Measurements from ENCODE around the gene THAP8. TPM values are rescaled to one million over a fixed set of nuclear protein-coding genes. Genes with fewer than 3 reads are reported as not detected.

THAP8 gene
- total RNA-seq, 1 donor from 2014 or later: 9.4 TPM

DNA sequence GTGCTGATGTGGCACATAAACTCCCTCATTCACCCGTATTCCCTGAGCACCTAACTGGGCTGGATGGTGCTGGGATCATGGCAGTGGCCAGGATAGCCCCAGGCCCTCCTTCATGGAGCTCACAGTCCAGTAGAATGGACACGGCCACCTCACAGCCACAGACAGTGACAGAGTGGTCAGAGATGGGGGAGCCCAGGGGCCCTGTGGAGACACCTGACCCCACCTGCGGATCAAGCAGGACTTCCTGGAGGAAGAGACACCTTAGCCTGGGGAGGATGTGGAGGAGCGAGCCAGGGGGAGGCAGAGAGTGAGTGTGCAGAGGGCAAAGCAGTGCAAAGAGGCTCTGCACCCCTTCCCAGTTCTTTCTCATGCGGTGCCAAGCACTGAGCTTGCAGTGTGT lies 35.8 kb upstream of the THAP8 start:
- TF ChIP-seq, protein P1, sequence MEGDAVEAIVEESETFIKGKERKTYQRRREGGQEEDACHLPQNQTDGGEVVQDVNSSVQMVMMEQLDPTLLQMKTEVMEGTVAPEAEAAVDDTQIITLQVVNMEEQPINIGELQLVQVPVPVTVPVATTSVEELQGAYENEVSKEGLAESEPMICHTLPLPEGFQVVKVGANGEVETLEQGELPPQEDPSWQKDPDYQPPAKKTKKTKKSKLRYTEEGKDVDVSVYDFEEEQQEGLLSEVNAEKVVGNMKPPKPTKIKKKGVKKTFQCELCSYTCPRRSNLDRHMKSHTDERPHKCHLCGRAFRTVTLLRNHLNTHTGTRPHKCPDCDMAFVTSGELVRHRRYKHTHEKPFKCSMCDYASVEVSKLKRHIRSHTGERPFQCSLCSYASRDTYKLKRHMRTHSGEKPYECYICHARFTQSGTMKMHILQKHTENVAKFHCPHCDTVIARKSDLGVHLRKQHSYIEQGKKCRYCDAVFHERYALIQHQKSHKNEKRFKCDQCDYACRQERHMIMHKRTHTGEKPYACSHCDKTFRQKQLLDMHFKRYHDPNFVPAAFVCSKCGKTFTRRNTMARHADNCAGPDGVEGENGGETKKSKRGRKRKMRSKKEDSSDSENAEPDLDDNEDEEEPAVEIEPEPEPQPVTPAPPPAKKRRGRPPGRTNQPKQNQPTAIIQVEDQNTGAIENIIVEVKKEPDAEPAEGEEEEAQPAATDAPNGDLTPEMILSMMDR (conservative IDR thresholded peaks at IDR 0.05): no peak
- H3K9me3 Mint-ChIP-seq: no peaks in the 10 kb centered on the region
- no peak for DNase-seq (ENCODE audit: low read depth, low spot score)
- H3K27me3 Mint-ChIP-seq (ENCODE audit: low read depth): no peaks in the 10 kb centered on the region
- H3K27ac Mint-ChIP-seq (ENCODE audit: unreplicated experiment): no peak overlapping the region
- no peak overlapping the region for H3K4me3 Mint-ChIP-seq
- H3K4me1 Mint-ChIP-seq: no peaks in the 10 kb centered on the region
- peaks cover 9% of the 10 kb centered on the region for H3K36me3 Mint-ChIP-seq (ENCODE audit: low read depth)

DNA sequence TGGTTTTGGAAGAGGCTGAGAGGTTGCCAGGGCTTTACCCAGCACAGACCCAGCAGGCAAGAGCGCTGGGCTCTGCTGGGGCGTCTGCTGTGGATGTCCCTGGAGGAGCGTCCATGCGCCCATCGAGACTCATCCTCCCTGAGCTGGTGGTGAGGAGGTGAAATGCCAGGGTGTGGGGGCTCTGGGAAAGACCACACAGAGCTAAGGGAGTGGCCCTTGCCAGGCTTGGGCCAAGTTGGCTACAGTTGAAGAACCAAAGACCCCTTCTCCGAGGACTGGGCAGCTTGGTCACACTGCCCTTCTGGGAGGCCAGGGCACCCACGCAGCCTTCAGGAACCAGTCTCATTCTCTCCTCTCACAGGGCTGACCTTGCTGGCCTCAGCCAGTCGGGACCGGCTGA lies 32.2 kb upstream of the THAP8 start:
- peaks cover 12% of the 10 kb centered on the region for H3K36me3 Mint-ChIP-seq (ENCODE audit: low read depth)
- H3K4me1 Mint-ChIP-seq: no peaks in the 10 kb centered on the region
- no peaks in the 10 kb centered on the region for H3K9me3 Mint-ChIP-seq
- no peak overlapping the region for H3K27ac Mint-ChIP-seq (ENCODE audit: unreplicated experiment)
- TF ChIP-seq, protein P1 (conservative IDR thresholded peaks at IDR 0.05): no peak
- DNase-seq (ENCODE audit: low read depth, low spot score): no peak
- H3K4me3 Mint-ChIP-seq: no peak overlapping the region
- no peaks in the 10 kb centered on the region for H3K27me3 Mint-ChIP-seq (ENCODE audit: low read depth)

DNA sequence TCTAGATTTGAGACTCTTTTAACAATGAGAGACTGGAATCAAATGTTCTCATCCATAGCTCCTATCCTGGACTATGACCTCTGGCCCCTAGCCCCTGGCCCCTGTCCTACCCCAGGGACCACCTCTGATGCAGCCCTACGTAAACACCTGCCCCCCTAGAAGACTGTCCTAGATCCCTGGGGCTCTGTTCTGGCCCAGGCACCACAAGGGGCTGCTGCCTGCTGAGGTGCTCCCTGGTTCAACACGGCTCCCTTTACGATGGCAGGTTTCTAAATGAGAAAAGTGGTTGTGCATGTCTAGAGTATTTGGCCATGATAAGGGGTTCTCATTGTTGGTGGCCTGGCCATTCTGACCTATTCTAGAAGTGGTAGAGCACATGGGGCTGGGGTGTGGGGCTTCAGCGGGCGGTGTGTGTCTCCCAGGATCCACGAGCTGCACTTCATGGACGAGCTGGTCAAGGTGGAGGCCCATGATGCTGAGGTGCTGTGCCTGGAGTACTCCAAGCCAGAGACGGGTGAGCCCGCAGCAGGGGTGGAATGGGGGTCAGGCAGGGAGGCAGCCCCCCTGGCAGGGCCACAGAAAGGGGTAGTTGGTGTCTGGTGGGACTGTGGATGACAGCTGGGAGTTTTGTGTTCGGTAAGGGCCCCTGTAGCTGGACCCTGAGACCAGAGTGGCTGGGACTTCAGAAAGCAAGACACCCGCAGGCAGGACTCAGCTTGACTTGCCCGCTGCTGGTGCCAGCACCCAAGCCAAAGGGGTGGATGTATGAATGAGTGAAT lies 30.3 kb upstream of the THAP8 start:
- no peaks in the 10 kb centered on the region for H3K9me3 Mint-ChIP-seq
- DNase-seq (ENCODE audit: low read depth, low spot score): no peak
- no peak overlapping the region for H3K27ac Mint-ChIP-seq (ENCODE audit: unreplicated experiment)
- no peak overlapping the region for H3K4me3 Mint-ChIP-seq
- H3K36me3 Mint-ChIP-seq (ENCODE audit: low read depth): peaks cover 12% of the 10 kb centered on the region
- TF ChIP-seq, protein P1 (conservative IDR thresholded peaks at IDR 0.05): no peak
- no peaks in the 10 kb centered on the region for H3K4me1 Mint-ChIP-seq
- no peaks in the 10 kb centered on the region for H3K27me3 Mint-ChIP-seq (ENCODE audit: low read depth)

DNA sequence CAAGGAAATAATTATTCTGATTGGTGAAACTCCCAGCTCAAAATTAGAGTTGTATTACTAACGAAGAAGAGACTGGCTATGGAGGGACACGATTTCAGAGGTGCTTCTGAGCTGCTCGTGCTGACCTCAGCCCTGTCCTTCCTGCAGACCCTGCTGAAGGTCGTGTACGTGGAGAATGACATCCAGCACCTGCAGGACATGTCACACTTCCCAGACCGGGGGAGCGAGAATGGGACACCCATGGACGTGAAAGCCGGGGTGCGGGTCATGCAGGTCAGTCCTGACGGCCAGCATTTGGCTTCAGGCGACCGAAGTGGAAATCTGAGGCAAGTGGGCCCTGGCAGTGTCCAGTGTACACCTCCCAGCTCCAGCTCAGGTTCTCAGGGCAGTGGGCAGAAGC lies 28.8 kb upstream of the THAP8 start:
- H3K4me3 Mint-ChIP-seq: no peak overlapping the region
- H3K4me1 Mint-ChIP-seq: no peaks in the 10 kb centered on the region
- H3K27me3 Mint-ChIP-seq (ENCODE audit: low read depth): no peaks in the 10 kb centered on the region
- peaks cover 12% of the 10 kb centered on the region for H3K36me3 Mint-ChIP-seq (ENCODE audit: low read depth)
- H3K27ac Mint-ChIP-seq (ENCODE audit: unreplicated experiment): no peak overlapping the region
- H3K9me3 Mint-ChIP-seq: no peaks in the 10 kb centered on the region
- DNase-seq (ENCODE audit: low read depth, low spot score): no peak
- TF ChIP-seq, protein P1 (conservative IDR thresholded peaks at IDR 0.05): no peak

DNA sequence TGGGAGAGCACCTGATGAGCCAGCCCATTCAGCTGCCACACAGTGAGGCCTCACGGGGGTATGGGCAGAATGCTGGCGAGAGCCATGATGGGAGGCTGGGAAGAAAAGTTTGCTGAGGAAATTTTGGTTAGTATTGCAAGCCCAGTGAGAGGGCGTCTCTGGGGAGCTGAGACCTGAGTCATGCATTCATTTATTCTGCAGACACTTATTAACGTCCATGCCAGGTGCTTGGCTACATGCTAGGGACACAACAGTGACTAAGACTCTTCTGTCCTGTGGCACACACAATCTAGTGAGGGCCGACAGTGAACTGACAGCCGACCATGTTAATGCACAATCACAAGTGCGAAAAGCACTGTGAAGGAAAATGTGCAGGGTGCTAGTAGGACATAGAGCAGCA lies 27.8 kb upstream of the THAP8 start:
- Mint-ChIP-seq H3K36me3 (ENCODE audit: low read depth) (peaks cover 12% of the 10 kb centered on the region), H3K4me3 (no peak overlapping the region), H3K27me3 (ENCODE audit: low read depth) (no peaks in the 10 kb centered on the region), H3K9me3 (no peaks in the 10 kb centered on the region), H3K4me1 (no peaks in the 10 kb centered on the region), H3K27ac (ENCODE audit: unreplicated experiment) (no peak overlapping the region)
- TF ChIP-seq, protein P1 (conservative IDR thresholded peaks at IDR 0.05): no peak
- no peak for DNase-seq (ENCODE audit: low read depth, low spot score)

Data from neural crest cell (in vitro differentiated cells).